ENCODE results near the gene RMP24.

The RMP24 gene

GRCh38 chr18:36012891-36013290 is 40.4 kb downstream of the RMP24 start:
- H3K4me1 ChIP-seq (ENCODE audit: insufficient read depth, low read length): no peaks in the 10 kb centered on the region
- intact Hi-C loops (cut with micrococcal nuclease; ENCODE audit: unreplicated experiment) (no loop called here), in situ Hi-C loops (cut with HindIII; ENCODE audit: extremely low pct_ligation_motif_present, low pct_unique_long_range_greater_than_20kb) (no loop called here)
- ChIA-PET CTCF (ENCODE audit: low intra/inter-chr PET ratio, low total read pairs) (no interaction called here), POLR2A (no interaction called here)
- no peaks in the 10 kb centered on the region for H3K36me3 ChIP-seq (replicated peaks in 1 of 2; ENCODE audit: control insufficient read depth in 1 of 2, insufficient read depth in 2 of 2, low read length in 2 of 2)
- ATAC-seq: no peak
- BruUV-seq (replicated peaks): no TSS peak
- WGBS (ENCODE audit: low lambda C conversion rate): 98% methylated on average over 2 of the region's 2 CpGs
- TF ChIP-seq MAFK (conservative IDR thresholded peaks at IDR 0.05 in 1 of 2, IDR thresholded peaks at IDR 0.05 in 1 of 2; ENCODE audit: low read length in 2 of 2): peak; percentile 96 to 98
- TF ChIP-seq, protein P1, sequence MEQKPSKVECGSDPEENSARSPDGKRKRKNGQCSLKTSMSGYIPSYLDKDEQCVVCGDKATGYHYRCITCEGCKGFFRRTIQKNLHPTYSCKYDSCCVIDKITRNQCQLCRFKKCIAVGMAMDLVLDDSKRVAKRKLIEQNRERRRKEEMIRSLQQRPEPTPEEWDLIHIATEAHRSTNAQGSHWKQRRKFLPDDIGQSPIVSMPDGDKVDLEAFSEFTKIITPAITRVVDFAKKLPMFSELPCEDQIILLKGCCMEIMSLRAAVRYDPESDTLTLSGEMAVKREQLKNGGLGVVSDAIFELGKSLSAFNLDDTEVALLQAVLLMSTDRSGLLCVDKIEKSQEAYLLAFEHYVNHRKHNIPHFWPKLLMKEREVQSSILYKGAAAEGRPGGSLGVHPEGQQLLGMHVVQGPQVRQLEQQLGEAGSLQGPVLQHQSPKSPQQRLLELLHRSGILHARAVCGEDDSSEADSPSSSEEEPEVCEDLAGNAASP (CRISPR knock-in tag; IDR thresholded peaks at IDR 0.05; ENCODE audit: borderline replicate concordance): no peak
- TF ChIP-seq NFE2L2 (IDR thresholded peaks at IDR 0.05; ENCODE audit: low read length): 0 out of 2 replicates have a peak, but pooled peaks have one; percentile 6
- TF ChIP-seq MAFF (IDR thresholded peaks at IDR 0.05; ENCODE audit: low read depth, low read length): peak; percentile 97
- no peak for TF ChIP-seq ZNF446 (CRISPR knock-in tag; IDR thresholded peaks at IDR 0.05)
- no peak for DNase-seq (ENCODE audit: low spot score)
- H4K20me1 ChIP-seq (ENCODE audit: insufficient read depth, low read length): no peaks in the 10 kb centered on the region
- H3K9ac ChIP-seq (ENCODE audit: insufficient read depth, low read depth, low read length): no peak overlapping the region
- H3K27me3 ChIP-seq (ENCODE audit: control insufficient read depth in 1 of 2, insufficient read depth in 2 of 2, low read length in 2 of 2): no peaks in the 10 kb centered on the region
- no peak for FAIRE-seq
- H3K79me2 ChIP-seq (ENCODE audit: insufficient read depth, low read length): no peaks in the 10 kb centered on the region
- no peak overlapping the region for H2AFZ ChIP-seq (ENCODE audit: low read length)
- no peak overlapping the region for H3K27ac ChIP-seq (ENCODE audit: extremely low read length, insufficient read depth, low read length)
- H3K9me3 ChIP-seq (ENCODE audit: low read length): no peaks in the 10 kb centered on the region
- H3K4me3 ChIP-seq (replicated peaks in 1 of 3; ENCODE audit: insufficient read depth in 1 of 3, low read depth in 2 of 3, low read length in 3 of 3): no peak overlapping the region
- H3K4me2 ChIP-seq (ENCODE audit: low read depth, low read length): no peak overlapping the region

DNA sequence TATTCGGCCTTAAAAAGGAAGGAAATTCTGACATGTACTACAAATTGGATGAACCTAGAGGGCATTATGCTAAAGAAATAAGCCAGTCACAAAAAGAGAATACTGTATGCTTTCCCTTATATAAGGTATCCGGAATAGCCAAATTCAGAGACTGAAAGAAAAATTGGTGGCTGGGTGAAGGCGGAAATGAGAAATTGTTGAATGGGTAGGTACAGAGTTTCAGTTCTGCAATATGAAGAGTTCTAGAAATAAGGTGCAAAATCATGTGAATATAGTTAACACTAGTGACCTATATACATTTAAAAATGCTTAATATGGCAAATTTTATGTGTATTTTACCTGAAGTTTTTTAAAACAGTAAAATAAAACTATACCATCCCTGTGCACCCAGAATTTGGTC is 43.1 kb downstream of the RMP24 start:
- no peak overlapping the region for H3K4me3 ChIP-seq (replicated peaks in 1 of 3; ENCODE audit: insufficient read depth in 1 of 3, low read depth in 2 of 3, low read length in 3 of 3)
- POLR2A ChIA-PET: no interaction called here
- DNase-seq (ENCODE audit: low spot score) (no peak), ATAC-seq (no peak), FAIRE-seq (no peak)
- H3K27ac ChIP-seq (ENCODE audit: extremely low read length, insufficient read depth, low read length): no peak overlapping the region
- no peaks in the 10 kb centered on the region for H3K27me3 ChIP-seq (ENCODE audit: control insufficient read depth in 1 of 2, insufficient read depth in 2 of 2, low read length in 2 of 2)
- WGBS (ENCODE audit: low lambda C conversion rate): over 99% methylated on average over 3 of the region's 3 CpGs
- no peak overlapping the region for H2AFZ ChIP-seq (ENCODE audit: low read length)
- CTCF ChIA-PET (ENCODE audit: low intra/inter-chr PET ratio, low total read pairs): no interaction called here
- no peak overlapping the region for H3K4me2 ChIP-seq (ENCODE audit: low read depth, low read length)
- intact Hi-C loops (cut with micrococcal nuclease; ENCODE audit: unreplicated experiment): loop anchor here (2.0 kb wide), 2 partner anchors 259 to 741 kb away; no protein-coding TSS in a partner anchor
- H3K9ac ChIP-seq (ENCODE audit: insufficient read depth, low read depth, low read length): no peak overlapping the region
- H3K79me2 ChIP-seq (ENCODE audit: insufficient read depth, low read length): no peaks in the 10 kb centered on the region
- no peaks in the 10 kb centered on the region for H3K4me1 ChIP-seq (ENCODE audit: insufficient read depth, low read length)
- BruUV-seq (replicated peaks): no TSS peak
- no peaks in the 10 kb centered on the region for H4K20me1 ChIP-seq (ENCODE audit: insufficient read depth, low read length)
- no peaks in the 10 kb centered on the region for H3K36me3 ChIP-seq (replicated peaks in 1 of 2; ENCODE audit: control insufficient read depth in 1 of 2, insufficient read depth in 2 of 2, low read length in 2 of 2)
- in situ Hi-C loops (cut with HindIII; ENCODE audit: extremely low pct_ligation_motif_present, low pct_unique_long_range_greater_than_20kb): no loop called here
- H3K9me3 ChIP-seq (ENCODE audit: low read length): no peaks in the 10 kb centered on the region
- TF ChIP-seq, protein P2, sequence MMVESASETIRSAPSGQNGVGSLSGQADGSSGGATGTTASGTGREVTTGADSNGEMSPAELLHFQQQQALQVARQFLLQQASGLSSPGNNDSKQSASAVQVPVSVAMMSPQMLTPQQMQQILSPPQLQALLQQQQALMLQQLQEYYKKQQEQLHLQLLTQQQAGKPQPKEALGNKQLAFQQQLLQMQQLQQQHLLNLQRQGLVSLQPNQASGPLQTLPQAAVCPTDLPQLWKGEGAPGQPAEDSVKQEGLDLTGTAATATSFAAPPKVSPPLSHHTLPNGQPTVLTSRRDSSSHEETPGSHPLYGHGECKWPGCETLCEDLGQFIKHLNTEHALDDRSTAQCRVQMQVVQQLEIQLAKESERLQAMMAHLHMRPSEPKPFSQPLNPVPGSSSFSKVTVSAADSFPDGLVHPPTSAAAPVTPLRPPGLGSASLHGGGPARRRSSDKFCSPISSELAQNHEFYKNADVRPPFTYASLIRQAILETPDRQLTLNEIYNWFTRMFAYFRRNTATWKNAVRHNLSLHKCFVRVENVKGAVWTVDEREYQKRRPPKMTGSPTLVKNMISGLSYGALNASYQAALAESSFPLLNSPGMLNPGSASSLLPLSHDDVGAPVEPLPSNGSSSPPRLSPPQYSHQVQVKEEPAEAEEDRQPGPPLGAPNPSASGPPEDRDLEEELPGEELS (CRISPR knock-in tag; IDR thresholded peaks at IDR 0.05): no peak
- no peak for TF ChIP-seq ZSCAN9 (CRISPR knock-in tag; IDR thresholded peaks at IDR 0.05; ENCODE audit: borderline replicate concordance)
- no peak for TF ChIP-seq MTA3 (CRISPR knock-in tag; IDR thresholded peaks at IDR 0.05)
- TF ChIP-seq, protein P3, sequence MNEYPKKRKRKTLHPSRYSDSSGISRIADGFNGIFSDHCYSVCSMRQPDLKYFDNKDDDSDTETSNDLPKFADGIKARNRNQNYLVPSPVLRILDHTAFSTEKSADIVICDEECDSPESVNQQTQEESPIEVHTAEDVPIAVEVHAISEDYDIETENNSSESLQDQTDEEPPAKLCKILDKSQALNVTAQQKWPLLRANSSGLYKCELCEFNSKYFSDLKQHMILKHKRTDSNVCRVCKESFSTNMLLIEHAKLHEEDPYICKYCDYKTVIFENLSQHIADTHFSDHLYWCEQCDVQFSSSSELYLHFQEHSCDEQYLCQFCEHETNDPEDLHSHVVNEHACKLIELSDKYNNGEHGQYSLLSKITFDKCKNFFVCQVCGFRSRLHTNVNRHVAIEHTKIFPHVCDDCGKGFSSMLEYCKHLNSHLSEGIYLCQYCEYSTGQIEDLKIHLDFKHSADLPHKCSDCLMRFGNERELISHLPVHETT (CRISPR knock-in tag; conservative IDR thresholded peaks at IDR 0.05): no peak
- no peak for TF ChIP-seq AKNA (CRISPR knock-in tag; IDR thresholded peaks at IDR 0.05; ENCODE audit: borderline replicate concordance)
